ENCODE measurements around the gene PDGFB. TPM values are rescaled to one million over a fixed set of nuclear protein-coding genes. Genes with fewer than 3 reads are reported as not detected.

The PDGFB gene
- 1 to 10 TPM; 2.7 to 5.3 TPM for total RNA-seq
- long read RNA-seq, partial matches to known transcripts: 3 of 3 reads
- long read RNA-seq, other reads (novel, unspliced or antisense): 0 of 3 reads

DNA sequence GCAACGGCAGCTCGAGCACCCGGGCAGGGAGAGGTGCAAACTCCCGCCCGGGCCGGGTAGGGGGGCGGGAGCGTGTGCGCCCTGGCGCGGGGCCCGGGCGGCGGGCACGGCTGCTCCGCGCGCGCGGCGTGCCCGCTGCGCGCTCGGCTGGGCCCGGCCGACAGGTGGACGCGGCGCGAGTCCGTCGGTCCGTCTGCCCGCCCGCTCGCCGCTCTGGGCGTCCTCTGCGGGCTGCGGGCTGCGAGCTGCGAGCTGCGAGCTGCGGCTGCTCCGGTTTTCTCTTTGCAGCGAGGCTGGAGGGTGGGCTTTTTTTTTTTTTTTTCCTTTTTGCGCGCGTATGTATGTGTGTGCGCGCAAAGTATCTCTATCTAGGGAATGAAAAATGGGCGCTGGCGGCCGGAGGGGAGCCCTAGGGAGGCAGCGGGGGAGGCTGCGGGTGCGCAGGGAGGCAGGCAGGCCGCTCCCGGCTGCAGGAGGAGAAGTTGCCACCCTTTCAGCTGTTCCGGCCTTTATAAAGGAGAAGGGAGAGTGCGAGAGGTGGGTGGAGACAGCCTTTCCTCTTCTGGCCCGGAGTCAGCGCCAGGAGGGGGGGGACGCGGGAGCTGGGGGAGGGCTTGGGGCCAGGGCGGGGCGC is at the start of gene PDGFB:
PDGFB (minus strand) TSS at position 487 of the 634 bp plus-strand sequence. CDS start 1,019 bp downstream, outside the sequence.
- intact Hi-C loops (cut with DNase I, micrococcal nuclease): no loop called here

GRCh38 chr22:39293766-39294368 is 49.1 kb upstream of the PDGFB start:
- intact Hi-C loops (cut with DNase I, micrococcal nuclease): no loop called here
- no peak for DNase-seq
- ATAC-seq: no peak

More for the DNA sequence above, at the start of gene PDGFB:
- DNase-seq: peak in 1 of 2 donors; percentile 48
- ATAC-seq: peak; percentile 19

GRCh38 chr22:39292561-39293074 is 47.8 kb upstream of the PDGFB start:
- peak; percentile 88 for ATAC-seq
- intact Hi-C loops (cut with DNase I, micrococcal nuclease): no loop called here
- DNase-seq: peak; percentile 77 to 87

- intact Hi-C loops (cut with DNase I, micrococcal nuclease): no loop called here
- DNase-seq (no peak), ATAC-seq (peak; percentile 20)
These were observed 47.3 kb upstream of the PDGFB start for GRCh38 chr22:39292031-39292462.

GRCh38 chr22:39291523-39291922 is 46.7 kb upstream of the PDGFB start:
- DNase-seq: no peak
- no peak for ATAC-seq
- intact Hi-C loops (cut with DNase I, micrococcal nuclease): no loop called here

DNA sequence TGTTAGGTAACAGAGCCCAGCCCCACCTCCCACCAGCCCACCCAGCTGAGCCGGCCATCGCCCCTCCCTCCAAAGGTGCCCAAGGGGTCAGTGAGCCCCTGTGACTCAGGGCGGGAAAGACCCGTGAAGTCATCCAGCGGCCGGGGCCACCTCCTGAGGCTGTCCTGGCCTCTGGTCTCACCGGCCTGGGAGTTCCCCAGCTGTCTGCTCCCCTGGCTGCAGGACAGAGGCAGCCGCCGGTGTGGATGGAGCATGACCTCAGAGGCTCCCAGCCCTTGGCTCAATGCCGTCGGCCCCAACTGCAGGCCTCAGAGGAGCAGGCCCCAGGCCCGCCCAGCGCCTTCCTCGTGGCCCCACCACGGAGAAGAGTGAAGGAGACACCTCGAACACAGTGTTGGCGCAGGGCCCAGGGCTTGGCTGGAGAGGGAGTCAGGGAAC is 46.0 kb upstream of the PDGFB start:
- no peak for ATAC-seq
- intact Hi-C loops (cut with DNase I, micrococcal nuclease): no loop called here
- DNase-seq: no peak

DNA sequence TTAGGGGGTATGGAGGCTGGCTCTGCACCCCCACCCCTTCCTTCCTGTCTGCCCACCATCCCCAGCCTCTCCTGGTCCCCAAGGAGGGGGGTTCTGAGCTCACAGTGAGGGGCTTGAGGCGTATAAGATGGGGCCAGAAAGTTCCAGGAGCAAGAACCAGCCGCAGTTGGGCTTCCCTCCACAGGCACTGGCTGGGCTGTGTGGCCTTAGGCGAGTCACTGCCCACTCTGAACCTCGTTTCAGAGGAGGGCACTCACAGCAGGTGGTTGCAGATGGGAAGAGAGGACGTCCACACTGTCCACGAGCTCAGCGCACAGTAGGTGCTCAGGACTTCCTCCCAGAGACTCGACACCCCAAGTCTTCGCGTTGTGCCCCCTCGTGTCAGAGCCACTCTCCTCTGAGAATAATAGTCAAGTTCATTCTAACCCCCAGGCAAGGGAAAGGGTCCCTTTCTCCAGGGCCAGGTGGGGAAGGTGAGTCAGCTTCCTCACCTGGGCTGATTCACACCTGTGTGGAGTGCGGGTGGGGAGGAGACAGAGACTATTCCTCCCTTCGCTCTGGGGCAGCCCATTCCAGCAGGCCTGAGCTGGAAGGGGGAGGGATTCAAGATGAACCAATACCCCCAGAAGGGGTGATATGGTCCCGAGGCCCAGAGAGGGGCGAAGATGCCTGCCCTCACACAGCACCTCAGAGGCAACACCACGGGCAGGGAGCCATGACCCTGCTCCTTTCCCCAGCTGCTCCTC is 45.4 kb upstream of the PDGFB start:
- DNase-seq (no peak), ATAC-seq (no peak)
- intact Hi-C loops (cut with DNase I, micrococcal nuclease): no loop called here

DNA sequence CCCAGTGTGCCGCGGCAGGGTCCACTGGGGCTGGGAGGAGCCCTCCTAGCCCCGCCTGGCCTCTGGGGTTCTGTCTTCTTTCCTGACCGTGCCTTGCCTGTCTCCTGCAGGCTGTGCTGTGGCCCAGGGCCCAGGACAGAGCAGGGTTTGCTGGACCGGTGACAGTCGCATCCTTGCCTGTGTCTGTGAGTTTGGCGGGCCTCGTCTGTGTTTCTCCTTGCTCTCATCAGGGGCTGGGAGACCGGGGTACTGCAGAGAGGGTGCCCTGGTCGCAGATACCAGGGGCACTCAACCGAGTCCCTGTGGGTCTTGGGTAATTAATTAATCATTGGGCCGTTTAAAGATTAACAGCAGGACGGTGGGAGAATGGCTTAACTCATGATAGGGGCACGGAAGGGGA is 44.8 kb upstream of the PDGFB start:
- no peak for ATAC-seq
- intact Hi-C loops (cut with DNase I, micrococcal nuclease): no loop called here

GRCh38 chr22:39288135-39288898 is 43.5 kb upstream of the PDGFB start:
- intact Hi-C loops (cut with DNase I, micrococcal nuclease): no loop called here
- ATAC-seq (no peak), DNase-seq (no peak)

More for the DNA sequence above, 44.8 kb upstream of the PDGFB start:
- no peak for DNase-seq

GRCh38 chr22:39287076-39287725 is 42.4 kb upstream of the PDGFB start:
- DNase-seq: no peak
- ATAC-seq: peak; percentile 21
- intact Hi-C loops (cut with DNase I, micrococcal nuclease): no loop called here

GRCh38 chr22:39284983-39285382 is 40.2 kb upstream of the PDGFB start:
- no peak for ATAC-seq
- intact Hi-C loops (cut with DNase I, micrococcal nuclease): no loop called here
- no peak for DNase-seq

- no peak for DNase-seq
- ATAC-seq: no peak
- intact Hi-C loops (cut with DNase I, micrococcal nuclease): no loop called here
These were observed 39.6 kb upstream of the PDGFB start for GRCh38 chr22:39284142-39284980.

GRCh38 chr22:39283322-39284141 is 38.8 kb upstream of the PDGFB start:
- peak in 1 of 2 donors; percentile 51 for DNase-seq
- intact Hi-C loops (cut with DNase I, micrococcal nuclease): no loop called here
- peak; percentile 22 for ATAC-seq

DNA sequence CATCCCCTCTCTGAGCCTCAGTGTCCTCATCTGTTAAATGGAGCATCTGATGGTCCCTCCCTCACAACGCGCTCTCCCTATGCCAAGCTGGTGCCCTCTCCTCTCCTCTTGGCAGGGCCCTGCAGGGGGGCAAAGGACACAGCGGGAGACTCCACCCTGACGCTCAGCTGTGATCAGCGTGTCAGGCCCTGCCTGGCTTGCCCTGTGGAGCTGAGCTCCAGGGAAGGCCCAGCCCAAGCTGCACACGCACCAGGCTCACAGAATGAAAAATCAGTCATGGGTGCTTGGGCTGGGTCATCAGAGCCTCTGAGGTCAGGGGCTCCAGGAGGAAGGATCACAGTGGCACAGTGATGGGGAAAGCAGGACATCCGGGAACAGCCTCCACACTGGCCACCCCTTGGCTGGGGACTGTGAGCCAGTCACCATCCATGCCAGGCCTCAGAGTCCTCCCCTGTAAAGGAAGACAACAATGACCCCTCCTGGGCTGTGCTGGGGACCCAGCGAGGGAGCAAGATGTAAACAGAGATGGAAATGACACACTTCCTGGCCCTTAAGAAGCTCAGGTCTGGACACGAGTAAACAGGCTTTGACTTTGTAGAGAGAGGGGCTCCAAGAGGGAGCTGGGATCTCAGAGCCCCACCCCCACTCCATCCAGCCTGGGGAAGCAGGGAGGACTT is 38.0 kb upstream of the PDGFB start:
- intact Hi-C loops (cut with DNase I, micrococcal nuclease): no loop called here
- DNase-seq: no peak
- ATAC-seq: no peak

DNA sequence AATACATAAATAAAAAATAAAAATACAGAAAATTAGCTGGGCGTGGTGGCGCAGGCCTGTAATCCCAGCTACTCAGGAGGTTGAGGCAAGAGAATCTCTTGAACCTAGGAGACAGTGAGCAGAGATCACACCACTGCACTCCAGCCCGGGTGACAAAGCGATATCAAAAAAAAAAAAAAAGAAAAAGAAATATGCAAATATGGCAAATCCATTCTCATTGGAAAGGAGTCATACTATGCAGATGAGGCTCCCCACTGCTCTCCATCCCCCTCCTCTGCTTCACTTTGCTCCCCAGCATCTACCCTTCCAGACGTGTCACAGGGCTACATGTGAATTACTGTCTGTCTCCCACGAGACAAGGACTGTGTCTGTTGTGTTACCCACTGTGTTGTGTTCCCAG is 36.3 kb upstream of the PDGFB start:
- intact Hi-C loops (cut with DNase I, micrococcal nuclease): no loop called here
- DNase-seq (no peak), ATAC-seq (no peak)

DNA sequence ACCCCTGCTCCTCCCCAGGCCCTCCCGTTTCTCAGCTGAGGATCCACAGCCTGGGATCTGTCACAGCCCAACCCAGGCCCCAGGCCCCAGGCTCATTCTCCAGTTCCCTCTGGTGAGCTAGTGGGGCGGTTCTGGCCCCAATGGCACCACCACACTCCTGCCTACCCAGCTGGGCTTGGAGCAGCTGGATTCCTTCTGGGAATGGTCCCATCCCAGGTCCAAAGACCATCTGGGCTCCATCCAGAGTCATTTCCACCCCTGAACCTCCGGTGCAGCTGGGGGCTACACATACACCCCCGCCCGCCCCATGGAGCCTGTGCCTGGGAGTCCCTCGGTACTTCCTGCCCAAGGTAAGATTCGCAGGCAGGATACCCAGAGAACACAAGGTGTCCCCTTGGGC is 35.5 kb upstream of the PDGFB start:
- ATAC-seq (no peak), DNase-seq (no peak)
- intact Hi-C loops (cut with DNase I, micrococcal nuclease): no loop called here

Measured in left colon (tissue), 2 donors.